RPMI8226 (cell line): ENCODE measurements around the gene SLC43A1.
"Not testable (repeated sequence)": the region's sequence is repeated elsewhere in the genome, so short reads cannot be mapped to it uniquely, and the experiment has no call there.

ENCODE experiments used
- DNase-seq: peaks from one replicate; pipeline ENCODE4 v3.0.0-alpha.2; 2015

SLC43A1 gene

DNA sequence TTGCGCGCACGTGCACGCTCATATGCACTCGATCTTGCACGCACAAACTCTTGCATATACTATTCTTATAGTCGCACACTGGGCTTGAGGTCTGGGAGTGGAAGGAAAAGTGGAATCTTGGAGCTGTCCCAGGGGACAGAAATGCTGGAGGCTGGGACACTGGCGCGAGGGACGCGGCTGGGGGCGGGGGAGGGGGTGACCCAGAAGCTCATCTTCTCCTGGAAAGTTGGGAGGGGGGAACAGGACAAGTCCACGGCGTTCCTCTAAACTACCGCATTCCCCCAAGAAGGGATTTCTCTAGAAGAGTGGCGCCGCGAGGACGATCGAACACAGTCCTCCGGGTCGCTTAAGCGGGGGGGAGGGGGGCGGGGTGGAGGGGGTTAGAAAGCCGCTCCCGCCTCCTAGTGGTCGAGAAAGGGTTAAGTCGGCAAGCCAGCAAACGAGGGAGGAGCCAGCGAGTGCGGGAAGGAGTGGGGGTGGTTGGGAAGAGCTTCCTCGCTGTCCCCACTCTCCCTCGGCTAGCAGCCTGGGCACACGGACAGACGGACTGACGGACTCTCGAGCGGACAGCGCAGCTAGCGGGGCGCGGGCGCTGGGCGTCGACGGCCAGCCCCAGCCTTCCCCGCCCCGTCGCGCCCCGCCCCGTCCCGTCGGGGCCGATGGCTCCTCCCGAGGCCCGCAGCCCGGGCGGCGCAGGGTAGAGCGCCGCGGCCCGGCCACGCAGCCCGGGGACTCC lies 55.3 kb downstream of the SLC43A1 start, which contains the start of gene RTN4RL2:
TSS of gene RTN4RL2 (plus strand) at position 507 of the 736 bp plus-strand sequence. CDS start 338 bp downstream, outside the sequence.
- DNase-seq = peak; percentile 88

GRCh38 chr11:57459164-57460021 lies 56.1 kb downstream of the SLC43A1 start:
- DNase-seq = peak; percentile 82

DNA sequence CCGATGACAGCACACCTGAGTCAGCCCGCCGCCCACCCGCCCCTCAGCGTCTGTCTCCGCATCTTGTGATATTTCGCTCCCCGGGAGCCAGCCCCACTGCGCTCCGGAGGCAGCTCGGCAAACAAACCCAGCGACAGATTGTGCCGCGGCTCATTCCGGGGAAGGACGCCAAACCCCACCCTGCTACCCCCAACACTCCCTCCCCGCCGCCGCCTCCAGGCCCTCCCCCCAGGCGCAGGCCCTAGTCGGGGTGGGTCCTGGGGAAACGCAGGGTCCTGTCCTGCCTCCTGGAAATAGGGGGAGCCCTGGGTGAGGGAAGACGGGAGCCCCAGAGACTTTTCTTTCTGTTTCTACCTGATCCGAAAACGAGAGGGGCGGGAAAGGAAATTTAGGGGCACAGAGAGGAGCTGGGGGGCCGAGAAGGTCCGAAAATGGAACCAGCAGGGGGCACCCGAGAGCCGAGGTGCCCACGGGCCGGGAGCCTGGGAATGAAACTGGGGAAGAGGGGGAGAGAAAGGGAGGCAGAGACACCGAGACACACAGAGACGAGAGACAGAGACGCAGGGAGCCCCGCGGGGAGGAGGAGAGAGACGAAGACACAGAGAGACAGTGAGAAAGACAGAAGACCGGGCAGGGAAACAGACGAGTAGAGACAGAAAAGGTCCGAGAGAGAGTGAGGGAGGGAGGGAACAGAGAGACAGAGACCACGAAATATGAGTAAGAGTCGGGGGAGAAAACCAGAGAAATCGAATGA lies 56.9 kb downstream of the SLC43A1 start:
- peak; percentile 65 for DNase-seq

GRCh38 chr11:57458060-57458409 lies 57.5 kb downstream of the SLC43A1 start:
- DNase-seq = peak; percentile 38

DNA sequence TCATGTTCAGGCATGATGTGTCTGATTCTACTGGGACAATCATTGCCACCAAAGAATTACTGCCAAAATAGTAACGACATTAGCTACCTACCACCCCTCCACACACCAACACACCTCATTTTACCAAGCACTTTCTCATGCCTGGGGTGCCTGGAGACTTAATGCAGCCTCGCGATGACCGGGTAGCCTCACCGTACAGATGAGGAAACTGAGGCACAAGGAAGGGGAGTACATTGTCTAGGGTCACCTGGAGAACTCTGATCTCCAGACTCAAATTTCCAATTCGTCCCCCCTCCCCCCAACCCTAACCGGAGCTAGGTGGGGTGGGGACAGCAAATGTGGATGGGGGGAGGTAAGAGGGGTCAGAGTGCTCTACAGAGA lies 57.9 kb downstream of the SLC43A1 start:
- no peak for DNase-seq

GRCh38 chr11:57456960-57457642 lies 58.4 kb downstream of the SLC43A1 start:
- peak; percentile 86 for DNase-seq

- peak; percentile 89 for DNase-seq
Measured at GRCh38 chr11:57453543-57454177, 61.8 kb downstream of the SLC43A1 start.

DNA sequence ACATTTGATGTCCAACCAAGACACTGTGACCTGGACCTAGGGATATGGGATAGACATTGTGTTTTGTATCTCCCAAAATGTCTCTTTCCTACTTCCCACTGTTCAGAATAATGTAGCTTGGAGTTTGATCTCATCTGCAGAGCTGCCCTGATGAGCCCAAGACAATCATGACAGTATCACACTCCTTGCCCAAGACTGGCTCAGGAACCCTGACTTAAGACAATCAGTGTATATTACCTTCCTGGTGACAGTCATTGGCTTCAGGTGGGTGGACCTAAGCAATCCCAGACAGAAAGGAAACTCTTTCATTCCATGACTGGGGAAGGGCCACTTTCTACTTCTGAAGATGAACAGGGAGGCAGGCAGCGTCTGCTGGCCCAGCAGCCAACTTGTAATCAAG lies 69.4 kb downstream of the SLC43A1 start:
- DNase-seq = no peak

DNA sequence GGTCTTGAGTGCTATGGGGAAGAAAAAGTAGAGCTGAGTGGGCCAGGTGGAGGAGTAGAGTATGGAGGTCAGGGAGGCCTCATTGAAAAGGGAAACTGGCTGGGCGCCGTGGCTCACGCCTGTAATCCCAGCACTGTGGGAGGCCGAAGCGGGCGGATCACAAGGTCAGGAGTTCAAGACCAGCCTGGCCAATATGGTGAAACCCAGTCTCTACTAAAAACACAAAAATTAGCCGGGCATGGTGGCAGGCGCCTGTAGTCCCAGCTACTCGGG lies 70.4 kb downstream of the SLC43A1 start:
- DNase-seq = not testable (repeated sequence)

GRCh38 chr11:57444362-57445121 lies 71.0 kb downstream of the SLC43A1 start:
- DNase-seq = no peak

DNA sequence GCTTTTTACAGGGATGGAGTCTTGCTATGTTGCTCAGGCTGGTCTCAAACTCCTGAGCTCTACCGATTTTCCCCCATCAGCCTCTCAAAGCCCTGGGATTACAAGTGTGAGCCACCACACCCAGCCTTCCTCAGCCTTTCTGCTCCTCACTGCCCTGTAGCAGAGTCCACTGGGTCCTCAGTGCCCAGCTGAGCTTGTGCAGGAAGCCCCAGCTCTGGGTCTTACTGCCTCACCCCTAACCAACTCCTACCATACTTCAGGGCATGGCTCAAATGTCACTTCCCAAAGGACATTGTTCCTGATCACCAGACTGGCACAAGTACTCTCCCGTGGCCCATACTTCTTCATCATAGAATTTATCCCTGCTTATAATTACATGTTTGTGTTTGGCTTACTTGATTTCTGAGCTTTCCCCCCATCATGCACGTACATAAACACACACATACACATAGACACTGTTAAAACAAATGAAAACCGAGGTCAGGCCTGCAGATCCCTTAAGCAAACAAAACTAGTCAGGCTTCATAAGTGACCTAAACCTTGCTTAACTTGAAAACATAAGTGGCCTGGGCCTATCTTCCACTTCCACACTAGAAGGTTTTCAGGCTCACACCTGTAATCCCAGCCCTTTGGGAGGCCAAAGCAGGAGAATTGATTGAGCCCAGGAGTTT lies 74.6 kb downstream of the SLC43A1 start:
- no peak for DNase-seq

GRCh38 chr11:57439786-57440185 lies 75.7 kb downstream of the SLC43A1 start:
- no peak for DNase-seq

GRCh38 chr11:57438345-57439285 lies 76.9 kb downstream of the SLC43A1 start:
- peak; percentile 74 for DNase-seq

DNA sequence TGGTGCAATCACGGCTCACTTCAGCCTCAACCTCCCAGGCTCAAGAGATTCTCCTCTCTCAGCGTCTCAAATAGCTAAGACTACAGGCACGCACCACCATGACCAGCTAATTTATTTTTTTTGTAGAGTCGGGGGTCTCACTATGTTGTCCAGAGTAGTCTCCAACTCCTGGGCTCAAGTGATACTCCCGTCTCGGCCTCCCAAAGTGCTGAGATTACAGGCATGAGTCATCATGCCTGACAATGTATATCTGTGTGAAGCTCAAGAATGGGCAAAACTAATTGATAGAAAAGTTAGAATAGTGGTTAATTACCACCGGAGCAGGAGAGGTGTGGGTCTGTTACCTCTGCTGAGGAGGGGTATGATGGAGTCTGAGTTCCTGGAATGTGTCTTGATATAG lies 79.5 kb downstream of the SLC43A1 start:
- no peak for DNase-seq

- DNase-seq = no peak
Measured at GRCh38 chr11:57434640-57435546, 80.6 kb downstream of the SLC43A1 start.
